H1 (cell line): ENCODE measurements around the gene CCDC88A. TPM values are rescaled to one million over a fixed set of nuclear protein-coding genes. Genes with fewer than 3 reads are reported as not detected.

Experiments used
- CTCF ChIA-PET: fragments of 300-600 bp; sonication (Branson Sonifier 250); formaldehyde crosslinking; loops from one replicate; lab custom pipeline; 2021; ENCODE audit not compliant: partially characterized antibody; lab: Charles Lee
- POLR2A ChIA-PET: fragments of 300-600 bp; sonication (Branson Sonifier 250); formaldehyde crosslinking; loops from one replicate; lab custom pipeline; 2021; ENCODE audit warnings: inconsistent platforms; ENCODE audit not compliant: partially characterized antibody; lab: Charles Lee
- DNase-seq, 2 experiments: peaks; one replicate each; pipeline versions ENCODE4 v3.0.0 to v3.0.0-alpha.2; 2010 to 2022; ENCODE audit warnings: low spot score in 2 of 2, low read depth in 1 of 2, mixed read lengths in 1 of 2
- FAIRE-seq: peaks from 2 replicates; lab custom pipeline; 2011; peaks lifted over from hg19 to GRCh38; lab: Jason Lieb, UNC
- H2AFZ ChIP-seq: 2 replicates; pipeline ENCODE4 v1.8.1; 2012; ENCODE audit warnings: low read length, inconsistent platforms
- H2AK5ac ChIP-seq: 2 replicates; pipeline ENCODE4 v1.6.1; 2013; ENCODE audit warnings: low read depth, low read length
- H2BK120ac ChIP-seq: replicated peaks from 2 replicates; pipeline ENCODE3; 2013; ENCODE audit warnings: low read depth, low read length, inconsistent platforms
- H2BK12ac ChIP-seq: 2 replicates; pipeline ENCODE4 v1.6.1; 2013; ENCODE audit warnings: low read depth, low read length
- H2BK15ac ChIP-seq: 2 replicates; pipeline ENCODE4 v1.6.1; 2013; ENCODE audit warnings: low read length
- H2BK20ac ChIP-seq: 2 replicates; pipeline ENCODE4 v1.6.1; 2013; ENCODE audit warnings: low read length
- H2BK5ac ChIP-seq: 2 replicates; pipeline ENCODE4 v1.6.1; 2013; ENCODE audit warnings: low read depth, low read length
- H3K14ac ChIP-seq: 2 replicates; pipeline ENCODE4 v1.6.1; 2013; ENCODE audit warnings: inconsistent platforms; ENCODE audit not compliant: insufficient read length
- H3K18ac ChIP-seq: 2 replicates; pipeline ENCODE4 v1.6.1; 2013; ENCODE audit warnings: low read length; ENCODE audit errors: extremely low read depth
- H3K23ac ChIP-seq: 2 replicates; pipeline ENCODE4 v1.6.1; 2013; ENCODE audit warnings: inconsistent platforms; ENCODE audit not compliant: insufficient read length
- H3K23me2 ChIP-seq: 2 replicates; pipeline ENCODE4 v1.6.1; 2013; ENCODE audit warnings: low read depth, low read length
- H3K27ac ChIP-seq: 2 replicates; pipeline ENCODE4 v1.6.1; 2011; ENCODE audit warnings: low read depth, low read length, inconsistent platforms
- H3K27me3 ChIP-seq, 4 experiments: replicated peaks in 1 of 4; 1 replicate in 1 of 4; 2 replicates in 3 of 4; pipeline versions ENCODE4 v1.6.1 to v1.8.1; 2011 to 2013; ENCODE audit warnings: low read length in 3 of 4, mild to moderate bottlenecking in 3 of 4, inconsistent platforms in 2 of 4, mixed read lengths in 2 of 4, moderate library complexity in 1 of 4; ENCODE audit not compliant: control insufficient read depth in 3 of 4, insufficient read depth in 3 of 4; ENCODE audit errors: extremely low read depth in 1 of 4
- H3K36me3 ChIP-seq, 4 experiments: 2 replicates each; pipeline versions ENCODE4 v1.6.1 to v1.8.1; 2011 to 2013; ENCODE audit warnings: mild to moderate bottlenecking in 4 of 4, low read length in 3 of 4, moderate library complexity in 2 of 4, control low read depth in 1 of 4, inconsistent platforms in 1 of 4; ENCODE audit not compliant: insufficient read depth in 4 of 4, control insufficient read depth in 2 of 4
- H3K4ac ChIP-seq: replicated peaks from 2 replicates; pipeline ENCODE3; 2013; ENCODE audit warnings: low read length, low read depth, mixed read lengths, inconsistent platforms; ENCODE audit not compliant: insufficient read length
- H3K4me1 ChIP-seq, 4 experiments: replicated peaks in 1 of 4; 1 replicate in 1 of 4; 2 replicates in 3 of 4; pipeline versions ENCODE4 v1.6.1 to v1.8.1; 2011 to 2013; ENCODE audit warnings: low read length in 3 of 4, inconsistent platforms in 2 of 4, mixed read lengths in 1 of 4; ENCODE audit not compliant: insufficient read depth in 4 of 4, control insufficient read depth in 3 of 4
- H3K4me2 ChIP-seq, 2 experiments: 2 replicates each; pipeline versions ENCODE4 v1.6.1 to v1.8.1; 2011 to 2013; ENCODE audit warnings: low read depth in 2 of 2, low read length in 2 of 2, control low read depth in 1 of 2, inconsistent platforms in 1 of 2, mild to moderate bottlenecking in 1 of 2; ENCODE audit not compliant: insufficient read depth in 1 of 2
- H3K4me3 ChIP-seq, 4 experiments: fragments of 200-600, 300-600 bp in 1 of 4; sonication (generic), shearing (Covaris generic), sonication (Bioruptor Twin) in 1 of 4; 2 replicates each; pipeline versions ENCODE4 v1.5.1 to v1.8.1; 2011 to 2016; ENCODE audit warnings: low read length in 4 of 4, low read depth in 3 of 4, control low read depth in 2 of 4, inconsistent platforms in 2 of 4, mild to moderate bottlenecking in 2 of 4, mixed read lengths in 1 of 4, moderate library complexity in 1 of 4; ENCODE audit not compliant: insufficient read depth in 2 of 4; ENCODE audit errors: extremely low read depth in 1 of 4
- H3K56ac ChIP-seq: replicated peaks from 2 replicates; pipeline ENCODE3; 2013; ENCODE audit warnings: low read depth, mild to moderate bottlenecking, mixed read lengths, low read length, inconsistent platforms; ENCODE audit not compliant: insufficient read length
- H3K79me1 ChIP-seq: 2 replicates; pipeline ENCODE4 v1.6.1; 2013; ENCODE audit warnings: low read depth, low read length, control low read depth
- H3K79me2 ChIP-seq, 2 experiments: 2 replicates each; pipeline versions ENCODE4 v1.6.1 to v1.8.1; 2012 to 2013; ENCODE audit warnings: low read length in 2 of 2, mild to moderate bottlenecking in 2 of 2, inconsistent platforms in 1 of 2; ENCODE audit not compliant: insufficient read depth in 2 of 2, control insufficient read depth in 1 of 2
- H3K9ac ChIP-seq, 4 experiments: replicated peaks in 1 of 4; 1 replicate in 1 of 4; 2 replicates in 3 of 4; pipeline versions ENCODE4 v1.6.1 to v1.8.1; 2011 to 2013; ENCODE audit warnings: low read depth in 3 of 4, low read length in 3 of 4, control low read depth in 2 of 4, mild to moderate bottlenecking in 2 of 4, moderate library complexity in 2 of 4, inconsistent platforms in 1 of 4; ENCODE audit errors: extremely low read depth in 1 of 4
- H3K9me3 ChIP-seq, 2 experiments: 2 replicates each; pipeline versions ENCODE4 v1.6.1 to v1.8.1; 2012 to 2013; ENCODE audit warnings: mild to moderate bottlenecking in 2 of 2, moderate library complexity in 2 of 2, control low read depth in 1 of 2, inconsistent platforms in 1 of 2, low read depth in 1 of 2, low read length in 1 of 2, mixed read lengths in 1 of 2; ENCODE audit not compliant: insufficient read depth in 2 of 2
- H4K20me1 ChIP-seq, 2 experiments: replicated peaks in 1 of 2; 2 replicates each; pipeline versions ENCODE3 to v1.8.1; 2011 to 2013; ENCODE audit warnings: inconsistent platforms in 2 of 2, low read length in 2 of 2, mild to moderate bottlenecking in 1 of 2; ENCODE audit not compliant: insufficient read depth in 2 of 2, control insufficient read depth in 1 of 2
- H4K5ac ChIP-seq: 2 replicates; pipeline ENCODE4 v1.6.1; 2013; ENCODE audit warnings: low read length, low read depth, mixed read lengths, inconsistent platforms; ENCODE audit not compliant: insufficient read length
- H4K8ac ChIP-seq: 2 replicates; pipeline ENCODE4 v1.8.0; 2013; ENCODE audit warnings: mild to moderate bottlenecking, moderate library complexity, low read length, inconsistent platforms; ENCODE audit not compliant: insufficient read depth; ENCODE audit errors: extremely low read depth
- H4K91ac ChIP-seq: replicated peaks from 2 replicates; pipeline ENCODE3; 2013; ENCODE audit warnings: low read length, mixed read lengths, inconsistent platforms; ENCODE audit not compliant: insufficient read length
- FOSL1 ChIP-seq: IDR thresholded peaks from 2 replicates; pipeline ENCODE4 v1.6.1; 2011; ENCODE audit warnings: mild to moderate bottlenecking, low read depth, low read length, moderate library complexity; ENCODE audit not compliant: insufficient read depth
- JUND ChIP-seq: IDR thresholded peaks from 2 replicates; pipeline ENCODE4 v1.6.1; 2011; ENCODE audit warnings: mild to moderate bottlenecking, improper control_type of control experiment, low read length
- PHF8 ChIP-seq: fragments of 200-600 bp; sonication (generic); conservative IDR thresholded peaks from 2 replicates; pipeline ENCODE4 v1.7.1; 2012; ENCODE audit warnings: low read depth, mild to moderate bottlenecking, inconsistent platforms, low read length, moderate library complexity
- SIRT6 ChIP-seq: IDR thresholded peaks from one replicate; pipeline ENCODE4 v1.7.1; 2012; ENCODE audit warnings: low read length, inconsistent platforms
- SP4 ChIP-seq: IDR thresholded peaks from 2 replicates; pipeline ENCODE4 v1.6.1; 2012; ENCODE audit warnings: low read length, inconsistent platforms
- WGBS, 2 experiments: shearing (Covaris generic) in 1 of 2; methylation state at CpG; one replicate each; pipeline versions ENCODE4 v1.1.6 to v1.1.7; 2013 to 2015; ENCODE audit warnings: low lambda C conversion rate in 2 of 2, mixed read lengths in 2 of 2, inconsistent platforms in 1 of 2, low coverage in 1 of 2, missing lambda C conversion rate in 1 of 2; ENCODE audit not compliant: insufficient replicate concordance in 2 of 2, insufficient coverage in 1 of 2, insufficient read length in 1 of 2; ENCODE audit errors: extremely low coverage in 1 of 2, missing lambda C conversion rate in 1 of 2; 5-methylcytosine and 5-hydroxymethylcytosine counted together
- polyA plus RNA-seq, 7 experiments: library from polyadenylated mRNA; depleted of rRNA in 3 of 7; stranded (reverse) in 5 of 7; unstranded in 2 of 7; fragments of >200 nt in 5 of 7; fragments of 200-250 nt in 2 of 7; gene quantifications; 1 replicate in 5 of 7; 2 replicates in 1 of 7; 4 replicates in 1 of 7; pipeline versions ENCODE4 v1.2.1 to v1.2.3, GENCODE V29; 2011 to 2013; ENCODE audit warnings: missing spikeins in 2 of 7, mixed read lengths in 2 of 7
- total RNA-seq: library from RNA; stranded (reverse); fragmentation: NEBNext Ultra II Directional; extraction: Animal tissue kit (Norgen Biotek cat#: 25700); gene quantifications from 2 replicates; pipeline ENCODE4 v1.2.1, GENCODE V29; 2021

CCDC88A gene
- total and polyA plus RNA-seq, 2 of the 8 experiments (the other 6 are each of a cell fraction or from before 2014, with no cell fraction given), result 27.0 to 98.0 TPM

- H2BK15ac ChIP-seq, result no peak overlapping the region
- no peaks in the 10 kb centered on the region for H3K27me3 ChIP-seq
- no peak overlapping the region for H3K4ac ChIP-seq
- H4K20me1 ChIP-seq, result no peaks in the 10 kb centered on the region
- H3K27ac ChIP-seq, result no peak overlapping the region
- H3K18ac ChIP-seq, result no peak overlapping the region
- no peak for FAIRE-seq
- no peak overlapping the region for H3K23ac ChIP-seq
- H3K56ac ChIP-seq, result no peak overlapping the region
- no peak overlapping the region for H3K14ac ChIP-seq
- no peak overlapping the region for H4K5ac ChIP-seq
- H2BK12ac ChIP-seq, result no peak overlapping the region
- no peak overlapping the region for H2AK5ac ChIP-seq
- CTCF ChIA-PET, result no interaction called here
- no peak overlapping the region for H2BK20ac ChIP-seq
- no peak overlapping the region for H3K4me2 ChIP-seq
- peaks cover 0 to 1% (median 0%) of the 10 kb centered on the region in 4 experiments; a peak in 1 of 7 replicates for H3K4me1 ChIP-seq
- peaks cover 0 to 21% (median 0%) of the 10 kb centered on the region in 4 experiments; a peak in 2 of 8 replicates for H3K36me3 ChIP-seq
- no peak overlapping the region for H2BK120ac ChIP-seq
- H3K79me1 ChIP-seq, result peaks cover 3% of the 10 kb centered on the region; the same call in 1 of the 2 replicates
- POLR2A ChIA-PET, result interaction anchor here (1.3 kb wide), 1 partner anchor 11 kb away, joined by 4 read pairs; no protein-coding TSS in a partner anchor
- H4K91ac ChIP-seq, result no peak overlapping the region
- no peak for TF ChIP-seq SP4
- no peak for TF ChIP-seq JUND
- no peak for TF ChIP-seq PHF8
- no peak for TF ChIP-seq FOSL1
- no peak for TF ChIP-seq SIRT6
- no peak overlapping the region for H3K4me3 ChIP-seq
- H4K8ac ChIP-seq, result no peak overlapping the region
- H3K9me3 ChIP-seq, result no peaks in the 10 kb centered on the region
- no peak overlapping the region for H2BK5ac ChIP-seq
- no peak overlapping the region for H3K9ac ChIP-seq
- H2AFZ ChIP-seq, result no peak overlapping the region
- 81% methylated on average over 2 of the region's 2 CpGs; no CpG with 5 or more reads in 1 of the 2 experiments for WGBS, 2 experiments
- H3K79me2 ChIP-seq, result peaks cover 0 to 78% of the 10 kb centered on the region in 2 experiments; a peak in 3 of 4 replicates
- peaks cover 10% of the 10 kb centered on the region for H3K23me2 ChIP-seq
- DNase-seq, result no peak
These were observed 4.4 kb downstream of the CCDC88A start for GRCh38 chr2:55415300-55415699.
